WTC11 (cell line): ENCODE data around the gene ERBB2. TPM values are rescaled to one million over a fixed set of nuclear protein-coding genes. Genes with fewer than 3 reads are reported as not detected.

Experiments
- ATAC-seq: fragments of 200-7000 bp; cut with Tn5 transposase; 2 replicates; pipeline ENCODE4 v1.10.0; 2021; ENCODE audit warnings: mild to moderate bottlenecking, moderate library complexity
- CTCF ChIA-PET: fragments of 300-600 bp; sonication (Branson Sonifier 250); formaldehyde crosslinking; loops from one replicate; lab custom pipeline; 2021; ENCODE audit warnings: antibody characterized with exemption; lab: Charles Lee
- POLR2A ChIA-PET: fragments of 350-600 bp; sonication (Branson Sonifier 250); formaldehyde crosslinking; loops from one replicate; lab custom pipeline; 2021; ENCODE audit warnings: antibody characterized with exemption; lab: Charles Lee
- DNase-seq: peaks from one replicate; pipeline ENCODE4 v3.0.0; 2021; ENCODE audit warnings: low spot score
- H3K27ac Mint-ChIP-seq: 2 replicates; pipeline ENCODE4 v1.8.0; 2021; ENCODE audit warnings: mixed read lengths
- H3K27me3 Mint-ChIP-seq: 2 replicates; pipeline ENCODE4 v1.8.0; 2021; ENCODE audit warnings: low read depth, mild to moderate bottlenecking, moderate library complexity, mixed read lengths
- H3K36me3 Mint-ChIP-seq: 2 replicates; pipeline ENCODE4 v1.8.0; 2021; ENCODE audit warnings: mixed read lengths
- H3K4me1 Mint-ChIP-seq: 2 replicates; pipeline ENCODE4 v1.8.0; 2022; ENCODE audit warnings: mixed read lengths
- H3K4me3 Mint-ChIP-seq: 2 replicates; pipeline ENCODE4 v1.8.0; 2021; ENCODE audit warnings: mild to moderate bottlenecking, moderate library complexity, mixed read lengths
- H3K9me3 Mint-ChIP-seq: 2 replicates; pipeline ENCODE4 v1.8.0; 2021; ENCODE audit warnings: mixed read lengths
- FOXP1 ChIP-seq: sonication (generic); formaldehyde crosslinking; IDR thresholded peaks from 2 replicates; pipeline ENCODE4 v1.8.0; 2022; ENCODE audit warnings: missing genetic modification reagents, mild to moderate bottlenecking, moderate library complexity, borderline replicate concordance
- GABPB1 ChIP-seq: sonication (generic); formaldehyde crosslinking; IDR thresholded peaks from 2 replicates; pipeline ENCODE4 v1.8.1; 2023; ENCODE audit warnings: mild to moderate bottlenecking, missing genetic modification reagents
- GTF2I ChIP-seq: fragments of 250-450 bp; sonication (Bioruptor Pico); conservative IDR thresholded peaks from 2 replicates; pipeline ENCODE4 v1.4.0; 2021; ENCODE audit warnings: mild to moderate bottlenecking
- HMGA2 ChIP-seq: fragments of 250-450 bp; sonication (Bioruptor Pico); IDR thresholded peaks from 2 replicates; pipeline ENCODE4 v1.4.0; 2021; ENCODE audit warnings: mild to moderate bottlenecking, moderate library complexity
- HMGXB4 ChIP-seq: sonication (generic); formaldehyde crosslinking; IDR thresholded peaks from 2 replicates; pipeline ENCODE4 v1.8.1; 2023; ENCODE audit warnings: mild to moderate bottlenecking, moderate library complexity, missing genetic modification reagents
- NFYB ChIP-seq: sonication (generic); formaldehyde crosslinking; conservative IDR thresholded peaks from 2 replicates; pipeline ENCODE4 v1.8.0; 2022; ENCODE audit warnings: low read depth, missing genetic modification reagents
- NR3C1 ChIP-seq: sonication (generic); formaldehyde crosslinking; conservative IDR thresholded peaks from 2 replicates; pipeline ENCODE4 v1.8.1; 2023; ENCODE audit warnings: low read depth, mild to moderate bottlenecking, missing genetic modification reagents
- SOX15 ChIP-seq: fragments of 250-450 bp; sonication (Bioruptor Pico); IDR thresholded peaks from 2 replicates; pipeline ENCODE4 v1.9.0; 2021; ENCODE audit warnings: mild to moderate bottlenecking
- ZNF396 ChIP-seq: fragments of 250-450 bp; sonication (Bioruptor Pico); IDR thresholded peaks from 2 replicates; pipeline ENCODE4 v1.8.0; 2021; ENCODE audit warnings: mild to moderate bottlenecking, moderate library complexity, borderline replicate concordance
- total RNA-seq: library from RNA; stranded (reverse); gene quantifications from 3 replicates; pipeline ENCODE4 v1.2.3, GENCODE V29; 2021
- TF ChIP-seq, protein P1 (sequence below): sonication (generic); formaldehyde crosslinking; IDR thresholded peaks from 2 replicates; pipeline ENCODE4 v1.8.1; 2022; ENCODE audit warnings: low read depth, missing genetic modification reagents, borderline replicate concordance
- TF ChIP-seq, protein P2 (sequence below): fragments of 200-600 bp; IDR thresholded peaks from 2 replicates; pipeline ENCODE4 v1.8.0; 2022; ENCODE audit warnings: antibody characterized with exemption
- TF ChIP-seq, protein P3 (sequence below): fragments of 250-450 bp; sonication (Bioruptor Pico); IDR thresholded peaks from 2 replicates; pipeline ENCODE4 v1.8.0; 2021; ENCODE audit warnings: mild to moderate bottlenecking
- TF ChIP-seq, protein P4 (sequence below): sonication (generic); formaldehyde crosslinking; IDR thresholded peaks from 2 replicates; pipeline ENCODE4 v1.8.1; 2022; ENCODE audit warnings: mild to moderate bottlenecking, moderate library complexity, missing genetic modification reagents
- TF ChIP-seq, protein P5 (sequence below): fragments of 250-450 bp; sonication (Bioruptor Pico); IDR thresholded peaks from 2 replicates; pipeline ENCODE4 v1.9.0; 2021; ENCODE audit warnings: mild to moderate bottlenecking, borderline replicate concordance

The ERBB2 gene
- total RNA-seq, 1 experiment from 2014 or later = 209 TPM

DNA sequence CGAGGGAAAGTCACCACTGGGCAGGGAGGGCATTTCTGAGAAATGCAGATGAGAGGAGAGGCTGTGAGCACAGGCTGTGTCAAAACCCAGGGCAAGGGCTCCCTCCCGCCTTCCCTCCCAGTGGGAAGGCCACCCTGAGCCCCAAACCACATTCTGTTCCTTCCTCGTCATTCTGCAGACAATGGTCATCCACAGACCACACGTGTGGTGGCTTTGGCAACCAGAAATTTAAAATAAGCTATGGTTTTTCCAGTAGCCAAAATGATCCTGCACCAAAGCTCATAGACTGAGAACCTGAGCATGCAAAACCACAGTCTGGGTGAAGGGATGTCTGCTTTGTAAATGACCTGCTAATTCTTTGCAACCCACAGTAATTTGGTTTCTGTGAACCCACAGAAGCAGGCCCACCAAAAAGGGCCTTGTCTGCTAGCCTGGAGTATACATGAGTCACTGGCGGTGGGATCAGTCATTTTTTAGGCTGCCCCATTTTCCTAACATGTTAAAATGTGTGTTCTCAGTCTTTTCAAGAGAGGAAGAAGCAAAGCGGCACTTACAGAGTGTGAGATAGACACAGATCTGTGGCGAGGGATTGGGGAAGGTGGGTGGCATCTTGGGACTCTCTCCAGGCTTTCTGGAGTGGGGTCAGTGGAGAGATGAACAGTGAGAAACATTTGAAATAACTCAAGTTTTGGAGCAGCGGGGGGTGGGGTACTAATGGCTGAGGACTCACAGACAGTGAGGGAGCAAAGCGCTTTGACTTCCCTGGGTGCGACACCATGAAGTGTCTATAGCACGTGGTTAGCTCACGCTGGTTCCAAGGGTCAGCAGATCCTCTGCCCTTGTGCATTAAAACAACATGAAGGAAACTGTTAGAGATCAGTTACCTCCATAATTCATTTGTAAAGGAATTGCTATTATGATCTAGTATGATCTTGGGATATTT is 58.3 kb downstream of the ERBB2 start (continued):
- TF ChIP-seq, protein P1, sequence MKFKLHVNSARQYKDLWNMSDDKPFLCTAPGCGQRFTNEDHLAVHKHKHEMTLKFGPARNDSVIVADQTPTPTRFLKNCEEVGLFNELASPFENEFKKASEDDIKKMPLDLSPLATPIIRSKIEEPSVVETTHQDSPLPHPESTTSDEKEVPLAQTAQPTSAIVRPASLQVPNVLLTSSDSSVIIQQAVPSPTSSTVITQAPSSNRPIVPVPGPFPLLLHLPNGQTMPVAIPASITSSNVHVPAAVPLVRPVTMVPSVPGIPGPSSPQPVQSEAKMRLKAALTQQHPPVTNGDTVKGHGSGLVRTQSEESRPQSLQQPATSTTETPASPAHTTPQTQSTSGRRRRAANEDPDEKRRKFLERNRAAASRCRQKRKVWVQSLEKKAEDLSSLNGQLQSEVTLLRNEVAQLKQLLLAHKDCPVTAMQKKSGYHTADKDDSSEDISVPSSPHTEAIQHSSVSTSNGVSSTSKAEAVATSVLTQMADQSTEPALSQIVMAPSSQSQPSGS (CRISPR knock-in tag) = no peak
- no peak for TF ChIP-seq HMGXB4 (CRISPR knock-in tag)
- no peak for TF ChIP-seq HMGA2
- TF ChIP-seq NFYB (CRISPR knock-in tag) = no peak
- no peak for TF ChIP-seq NR3C1 (CRISPR knock-in tag)
- TF ChIP-seq GTF2I = no peak
- TF ChIP-seq, protein P2, sequence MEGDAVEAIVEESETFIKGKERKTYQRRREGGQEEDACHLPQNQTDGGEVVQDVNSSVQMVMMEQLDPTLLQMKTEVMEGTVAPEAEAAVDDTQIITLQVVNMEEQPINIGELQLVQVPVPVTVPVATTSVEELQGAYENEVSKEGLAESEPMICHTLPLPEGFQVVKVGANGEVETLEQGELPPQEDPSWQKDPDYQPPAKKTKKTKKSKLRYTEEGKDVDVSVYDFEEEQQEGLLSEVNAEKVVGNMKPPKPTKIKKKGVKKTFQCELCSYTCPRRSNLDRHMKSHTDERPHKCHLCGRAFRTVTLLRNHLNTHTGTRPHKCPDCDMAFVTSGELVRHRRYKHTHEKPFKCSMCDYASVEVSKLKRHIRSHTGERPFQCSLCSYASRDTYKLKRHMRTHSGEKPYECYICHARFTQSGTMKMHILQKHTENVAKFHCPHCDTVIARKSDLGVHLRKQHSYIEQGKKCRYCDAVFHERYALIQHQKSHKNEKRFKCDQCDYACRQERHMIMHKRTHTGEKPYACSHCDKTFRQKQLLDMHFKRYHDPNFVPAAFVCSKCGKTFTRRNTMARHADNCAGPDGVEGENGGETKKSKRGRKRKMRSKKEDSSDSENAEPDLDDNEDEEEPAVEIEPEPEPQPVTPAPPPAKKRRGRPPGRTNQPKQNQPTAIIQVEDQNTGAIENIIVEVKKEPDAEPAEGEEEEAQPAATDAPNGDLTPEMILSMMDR = no peak

GRCh38 chr17:39759204-39759603 is 59.3 kb downstream of the ERBB2 start:
- TF ChIP-seq, protein P3, sequence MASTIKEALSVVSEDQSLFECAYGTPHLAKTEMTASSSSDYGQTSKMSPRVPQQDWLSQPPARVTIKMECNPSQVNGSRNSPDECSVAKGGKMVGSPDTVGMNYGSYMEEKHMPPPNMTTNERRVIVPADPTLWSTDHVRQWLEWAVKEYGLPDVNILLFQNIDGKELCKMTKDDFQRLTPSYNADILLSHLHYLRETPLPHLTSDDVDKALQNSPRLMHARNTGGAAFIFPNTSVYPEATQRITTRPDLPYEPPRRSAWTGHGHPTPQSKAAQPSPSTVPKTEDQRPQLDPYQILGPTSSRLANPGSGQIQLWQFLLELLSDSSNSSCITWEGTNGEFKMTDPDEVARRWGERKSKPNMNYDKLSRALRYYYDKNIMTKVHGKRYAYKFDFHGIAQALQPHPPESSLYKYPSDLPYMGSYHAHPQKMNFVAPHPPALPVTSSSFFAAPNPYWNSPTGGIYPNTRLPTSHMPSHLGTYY (CRISPR knock-in tag) = no peak
- no peak overlapping the region for H3K27ac Mint-ChIP-seq
- no peaks in the 10 kb centered on the region for H3K9me3 Mint-ChIP-seq
- peaks cover 10% of the 10 kb centered on the region for H3K27me3 Mint-ChIP-seq
- no peak overlapping the region for H3K4me3 Mint-ChIP-seq
- ChIA-PET CTCF (interaction anchor here (0.7 to 2.6 kb wide), 5 partner anchors 29 to 212 kb away, joined by 3 to 11 read pairs (median 4); partner anchors contain the start of gene MIEN1), POLR2A (no interaction called here)
- no peaks in the 10 kb centered on the region for H3K36me3 Mint-ChIP-seq
- peaks cover 15% of the 10 kb centered on the region for H3K4me1 Mint-ChIP-seq
- DNase-seq = no peak
- no peak for ATAC-seq

- ATAC-seq = no peak
- no peak overlapping the region for H3K4me3 Mint-ChIP-seq
- CTCF ChIA-PET = interaction anchor here (1.0 to 1.2 kb wide), 2 partner anchors 140 kb away, joined by 4 read pairs; no protein-coding TSS in a partner anchor
- TF ChIP-seq FOXP1 (CRISPR knock-in tag) (no peak), SOX15 (CRISPR knock-in tag) (no peak), ZNF396 (CRISPR knock-in tag) (no peak), GABPB1 (CRISPR knock-in tag) (no peak)
- TF ChIP-seq, protein P4, sequence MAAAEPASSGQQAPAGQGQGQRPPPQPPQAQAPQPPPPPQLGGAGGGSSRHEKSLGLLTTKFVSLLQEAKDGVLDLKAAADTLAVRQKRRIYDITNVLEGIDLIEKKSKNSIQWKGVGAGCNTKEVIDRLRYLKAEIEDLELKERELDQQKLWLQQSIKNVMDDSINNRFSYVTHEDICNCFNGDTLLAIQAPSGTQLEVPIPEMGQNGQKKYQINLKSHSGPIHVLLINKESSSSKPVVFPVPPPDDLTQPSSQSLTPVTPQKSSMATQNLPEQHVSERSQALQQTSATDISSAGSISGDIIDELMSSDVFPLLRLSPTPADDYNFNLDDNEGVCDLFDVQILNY (CRISPR knock-in tag) = no peak
- TF ChIP-seq, protein P5, sequence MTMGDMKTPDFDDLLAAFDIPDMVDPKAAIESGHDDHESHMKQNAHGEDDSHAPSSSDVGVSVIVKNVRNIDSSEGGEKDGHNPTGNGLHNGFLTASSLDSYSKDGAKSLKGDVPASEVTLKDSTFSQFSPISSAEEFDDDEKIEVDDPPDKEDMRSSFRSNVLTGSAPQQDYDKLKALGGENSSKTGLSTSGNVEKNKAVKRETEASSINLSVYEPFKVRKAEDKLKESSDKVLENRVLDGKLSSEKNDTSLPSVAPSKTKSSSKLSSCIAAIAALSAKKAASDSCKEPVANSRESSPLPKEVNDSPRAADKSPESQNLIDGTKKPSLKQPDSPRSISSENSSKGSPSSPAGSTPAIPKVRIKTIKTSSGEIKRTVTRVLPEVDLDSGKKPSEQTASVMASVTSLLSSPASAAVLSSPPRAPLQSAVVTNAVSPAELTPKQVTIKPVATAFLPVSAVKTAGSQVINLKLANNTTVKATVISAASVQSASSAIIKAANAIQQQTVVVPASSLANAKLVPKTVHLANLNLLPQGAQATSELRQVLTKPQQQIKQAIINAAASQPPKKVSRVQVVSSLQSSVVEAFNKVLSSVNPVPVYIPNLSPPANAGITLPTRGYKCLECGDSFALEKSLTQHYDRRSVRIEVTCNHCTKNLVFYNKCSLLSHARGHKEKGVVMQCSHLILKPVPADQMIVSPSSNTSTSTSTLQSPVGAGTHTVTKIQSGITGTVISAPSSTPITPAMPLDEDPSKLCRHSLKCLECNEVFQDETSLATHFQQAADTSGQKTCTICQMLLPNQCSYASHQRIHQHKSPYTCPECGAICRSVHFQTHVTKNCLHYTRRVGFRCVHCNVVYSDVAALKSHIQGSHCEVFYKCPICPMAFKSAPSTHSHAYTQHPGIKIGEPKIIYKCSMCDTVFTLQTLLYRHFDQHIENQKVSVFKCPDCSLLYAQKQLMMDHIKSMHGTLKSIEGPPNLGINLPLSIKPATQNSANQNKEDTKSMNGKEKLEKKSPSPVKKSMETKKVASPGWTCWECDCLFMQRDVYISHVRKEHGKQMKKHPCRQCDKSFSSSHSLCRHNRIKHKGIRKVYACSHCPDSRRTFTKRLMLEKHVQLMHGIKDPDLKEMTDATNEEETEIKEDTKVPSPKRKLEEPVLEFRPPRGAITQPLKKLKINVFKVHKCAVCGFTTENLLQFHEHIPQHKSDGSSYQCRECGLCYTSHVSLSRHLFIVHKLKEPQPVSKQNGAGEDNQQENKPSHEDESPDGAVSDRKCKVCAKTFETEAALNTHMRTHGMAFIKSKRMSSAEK (CRISPR knock-in tag) = no peak
Observed at GRCh38 chr17:39761861-39762496, 62.1 kb downstream of the ERBB2 start.

More at GRCh38 chr17:39761861-39762496, 62.1 kb downstream of the ERBB2 start:
- POLR2A ChIA-PET = no interaction called here
- Mint-ChIP-seq H3K36me3 (no peaks in the 10 kb centered on the region), H3K4me1 (no peaks in the 10 kb centered on the region), H3K9me3 (no peaks in the 10 kb centered on the region), H3K27me3 (peaks cover 7% of the 10 kb centered on the region; the same call in 1 of the 2 replicates), H3K27ac (no peak overlapping the region)
- no peak for DNase-seq
